SK-N-SH (cell line): ENCODE measurements around the gene NF2.

Experiments used
- ELF1 ChIP-seq: IDR thresholded peaks from 2 replicates; pipeline ENCODE4 v1.4.0; 2012
- FOXM1 ChIP-seq: IDR thresholded peaks from 2 replicates; pipeline ENCODE4 v1.4.0; 2012; ENCODE audit warnings: low read depth, mild to moderate bottlenecking
- MEF2A ChIP-seq: IDR thresholded peaks from 2 replicates; pipeline ENCODE4 v1.4.0; 2012; ENCODE audit warnings: low read depth, borderline replicate concordance
- MXI1 ChIP-seq: IDR thresholded peaks from 2 replicates; pipeline ENCODE4 v1.6.1; 2012; ENCODE audit warnings: mild to moderate bottlenecking, low read depth, low read length, improper control_type of control experiment
- NRF1 ChIP-seq: IDR thresholded peaks from 2 replicates; pipeline ENCODE4 v1.6.1; 2012; ENCODE audit warnings: low read depth, mild to moderate bottlenecking, low read length
- POLR2AphosphoS5 ChIP-seq: IDR thresholded peaks from 2 replicates; pipeline ENCODE4 v1.6.1; 2012; ENCODE audit warnings: low read depth, low read length
- TAF1 ChIP-seq: IDR thresholded peaks from 2 replicates; pipeline ENCODE4 v1.6.1; 2012; ENCODE audit warnings: low read depth, mild to moderate bottlenecking, low read length, moderate library complexity, borderline replicate concordance
- YY1 ChIP-seq: IDR thresholded peaks from 2 replicates; pipeline ENCODE4 v1.4.0; 2012; ENCODE audit warnings: low read depth, mild to moderate bottlenecking
- ZBTB33 ChIP-seq: IDR thresholded peaks from 2 replicates; pipeline ENCODE4 v1.4.0; 2012; ENCODE audit warnings: low read depth, borderline replicate concordance
- TF ChIP-seq, protein P1 (sequence below): fragments of 200-600 bp; sonication (generic); IDR thresholded peaks from 2 replicates; pipeline ENCODE4 v1.6.1; 2017; ENCODE audit warnings: antibody characterized with exemption, mild to moderate bottlenecking, moderate library complexity
- TF ChIP-seq, protein P2 (sequence below): IDR thresholded peaks from 2 replicates; pipeline ENCODE4 v1.4.0; 2012; ENCODE audit warnings: low read depth, borderline replicate concordance
- TF ChIP-seq, protein P3 (sequence below): IDR thresholded peaks from 2 replicates; pipeline ENCODE4 v1.4.0; 2012; ENCODE audit warnings: low read depth

DNA sequence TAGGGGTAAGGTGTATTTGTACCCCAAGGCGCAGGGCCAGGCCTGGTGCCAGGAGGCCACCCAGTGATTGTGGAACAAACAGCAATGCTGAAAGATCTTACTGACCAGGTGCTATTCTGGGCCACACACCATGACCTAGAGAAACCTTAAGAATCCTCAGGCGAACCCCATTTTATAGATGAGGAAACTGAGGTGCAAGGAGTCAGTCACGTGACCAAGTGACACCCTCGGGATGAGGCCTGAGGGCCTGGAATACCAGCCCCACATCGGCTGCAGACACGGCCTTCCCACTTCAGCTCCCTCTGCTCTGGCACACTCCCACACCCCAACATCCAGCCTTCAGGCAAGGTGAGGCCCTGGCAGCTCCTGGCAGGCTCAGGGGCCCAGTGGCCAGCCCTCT, 129.4 kb downstream of the NF2 start:
- TF ChIP-seq, protein P1, sequence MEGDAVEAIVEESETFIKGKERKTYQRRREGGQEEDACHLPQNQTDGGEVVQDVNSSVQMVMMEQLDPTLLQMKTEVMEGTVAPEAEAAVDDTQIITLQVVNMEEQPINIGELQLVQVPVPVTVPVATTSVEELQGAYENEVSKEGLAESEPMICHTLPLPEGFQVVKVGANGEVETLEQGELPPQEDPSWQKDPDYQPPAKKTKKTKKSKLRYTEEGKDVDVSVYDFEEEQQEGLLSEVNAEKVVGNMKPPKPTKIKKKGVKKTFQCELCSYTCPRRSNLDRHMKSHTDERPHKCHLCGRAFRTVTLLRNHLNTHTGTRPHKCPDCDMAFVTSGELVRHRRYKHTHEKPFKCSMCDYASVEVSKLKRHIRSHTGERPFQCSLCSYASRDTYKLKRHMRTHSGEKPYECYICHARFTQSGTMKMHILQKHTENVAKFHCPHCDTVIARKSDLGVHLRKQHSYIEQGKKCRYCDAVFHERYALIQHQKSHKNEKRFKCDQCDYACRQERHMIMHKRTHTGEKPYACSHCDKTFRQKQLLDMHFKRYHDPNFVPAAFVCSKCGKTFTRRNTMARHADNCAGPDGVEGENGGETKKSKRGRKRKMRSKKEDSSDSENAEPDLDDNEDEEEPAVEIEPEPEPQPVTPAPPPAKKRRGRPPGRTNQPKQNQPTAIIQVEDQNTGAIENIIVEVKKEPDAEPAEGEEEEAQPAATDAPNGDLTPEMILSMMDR: no peak
- TF ChIP-seq, protein P2, sequence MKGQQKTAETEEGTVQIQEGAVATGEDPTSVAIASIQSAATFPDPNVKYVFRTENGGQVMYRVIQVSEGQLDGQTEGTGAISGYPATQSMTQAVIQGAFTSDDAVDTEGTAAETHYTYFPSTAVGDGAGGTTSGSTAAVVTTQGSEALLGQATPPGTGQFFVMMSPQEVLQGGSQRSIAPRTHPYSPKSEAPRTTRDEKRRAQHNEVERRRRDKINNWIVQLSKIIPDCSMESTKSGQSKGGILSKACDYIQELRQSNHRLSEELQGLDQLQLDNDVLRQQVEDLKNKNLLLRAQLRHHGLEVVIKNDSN: no peak
- TF ChIP-seq POLR2AphosphoS5: no peak
- no peak for TF ChIP-seq FOXM1
- no peak for TF ChIP-seq ELF1
- TF ChIP-seq, protein P3, sequence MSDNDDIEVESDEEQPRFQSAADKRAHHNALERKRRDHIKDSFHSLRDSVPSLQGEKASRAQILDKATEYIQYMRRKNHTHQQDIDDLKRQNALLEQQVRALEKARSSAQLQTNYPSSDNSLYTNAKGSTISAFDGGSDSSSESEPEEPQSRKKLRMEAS: no peak
- TF ChIP-seq MXI1: no peak
- no peak for TF ChIP-seq YY1
- TF ChIP-seq MEF2A: no peak
- TF ChIP-seq TAF1: no peak
- no peak for TF ChIP-seq NRF1
- TF ChIP-seq ZBTB33: no peak
